ENCODE data around the gene REXO1. TPM values are rescaled to one million over a fixed set of nuclear protein-coding genes. Genes with fewer than 3 reads are reported as not detected.
A peak's percentile ranks its signal among the peaks of the same experiment; 100 is the strongest.
"Not testable (repeated sequence)": the region's sequence is repeated elsewhere in the genome, so short reads cannot be mapped to it uniquely, and the experiment has no call there.

Gene REXO1
- total RNA-seq, 1 donor from 2014 or later = 5.7 TPM

DNA sequence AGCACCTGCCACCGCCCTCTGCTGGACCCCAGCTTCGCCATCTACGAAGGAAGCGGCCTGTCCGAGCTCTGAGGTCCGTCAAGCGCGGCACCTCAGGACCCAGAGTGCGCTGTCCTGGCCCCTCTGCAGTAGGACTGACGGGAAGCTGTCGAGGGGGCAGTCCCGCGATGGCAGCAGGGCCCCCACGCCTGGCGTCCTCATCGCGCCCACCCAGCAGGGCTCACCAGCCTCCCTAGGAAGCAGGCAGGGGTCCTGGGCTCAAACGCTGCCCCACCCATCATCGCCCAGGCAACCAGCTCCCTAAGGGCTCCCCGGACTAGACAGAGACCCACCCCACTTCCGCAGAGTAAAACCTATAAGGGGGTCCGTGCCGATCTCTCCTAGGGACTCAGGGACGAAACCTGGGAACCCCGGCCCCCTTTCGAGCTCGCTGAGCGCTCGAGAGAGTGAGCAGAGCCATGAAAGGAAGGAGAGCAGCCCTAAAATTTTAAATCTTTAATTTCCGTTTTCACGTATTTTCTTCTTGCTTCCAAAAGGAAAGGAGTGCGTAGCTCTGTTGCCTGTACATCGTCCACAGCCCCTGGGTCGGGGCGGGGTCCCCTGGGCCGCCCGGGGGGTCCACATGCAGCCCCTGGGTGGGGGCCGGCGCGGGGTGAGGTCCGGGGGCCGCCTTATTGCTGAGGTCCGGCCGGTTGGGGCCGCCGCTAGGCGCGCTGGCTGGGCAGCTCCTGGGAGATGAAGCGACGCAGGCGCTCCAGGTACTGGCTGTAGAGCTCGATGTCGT, 28.4 kb upstream of the REXO1 start:
- H3K4me1 ChIP-seq (ENCODE audit: control insufficient read depth in 3 of 3, insufficient read depth in 3 of 3, low read length in 3 of 3) = peaks cover 36 to 42% (median 37%) of the 10 kb centered on the region in 3 donors
- H3K36me3 ChIP-seq (ENCODE audit: control insufficient read depth in 3 of 3, insufficient read depth in 3 of 3, low read length in 3 of 3); H3K9me3 ChIP-seq (ENCODE audit: control insufficient read depth in 3 of 3, low read length in 3 of 3); H3K27me3 ChIP-seq (ENCODE audit: control insufficient read depth in 3 of 3, insufficient read depth in 3 of 3, low read length in 3 of 3): not testable (repeated sequence)
- H3K27ac ChIP-seq (ENCODE audit: low read depth, low read length) = peak overlapping the region; percentile 81
- peak overlapping the region; percentile 84 to 95 (median 85) for H3K9ac ChIP-seq (ENCODE audit: low read depth in 1 of 3, low read length in 3 of 3)
- H3K4me3 ChIP-seq (ENCODE audit: low read length in 3 of 3) = peak overlapping the region; percentile 86 to 96 (median 94)

DNA sequence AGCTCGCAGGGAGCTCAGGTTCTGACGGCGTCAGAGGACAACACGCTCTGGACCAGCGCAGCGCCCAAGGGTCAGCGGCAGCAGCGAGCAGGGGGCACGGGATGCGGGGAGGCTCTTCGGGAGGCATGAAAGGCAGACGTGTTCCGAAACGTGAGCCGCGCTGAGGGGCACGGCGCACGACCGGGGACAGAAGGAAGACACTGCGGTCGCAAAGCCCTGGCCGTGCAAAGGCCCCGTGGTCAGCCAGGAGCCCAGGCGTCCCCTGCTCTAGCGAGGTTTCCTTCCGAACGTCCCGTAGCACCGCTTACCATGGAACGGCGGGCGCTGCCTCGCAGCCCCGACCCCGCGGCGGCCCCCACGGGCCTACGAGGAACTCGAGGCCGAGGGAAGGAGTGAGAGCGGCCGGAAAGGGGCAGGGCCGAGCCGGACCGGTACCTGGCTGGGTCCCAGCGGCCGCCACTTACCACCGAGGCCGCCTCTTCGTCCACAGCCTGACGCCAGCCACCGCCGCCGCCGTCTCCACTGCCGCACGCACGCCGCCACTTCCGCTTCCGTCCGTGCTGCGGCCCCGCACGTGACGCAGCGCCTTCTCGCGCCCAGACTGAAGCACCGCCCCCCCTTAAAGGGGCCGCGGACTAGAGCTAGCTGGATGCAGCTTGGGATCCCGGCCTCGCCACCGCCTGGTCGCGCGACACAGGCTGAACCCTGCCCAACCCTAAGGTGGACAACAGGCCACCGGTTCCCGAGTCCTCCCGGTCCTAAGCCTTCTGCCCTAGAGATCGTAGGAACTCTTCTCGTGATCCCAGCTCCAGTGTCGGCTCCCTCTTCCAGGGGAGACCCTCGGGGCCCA, 27.6 kb upstream of the REXO1 start:
- peaks cover 0 to 6% (median 4%) of the 10 kb centered on the region in 3 donors for H3K36me3 ChIP-seq (ENCODE audit: control insufficient read depth in 3 of 3, insufficient read depth in 3 of 3, low read length in 3 of 3)

DNA sequence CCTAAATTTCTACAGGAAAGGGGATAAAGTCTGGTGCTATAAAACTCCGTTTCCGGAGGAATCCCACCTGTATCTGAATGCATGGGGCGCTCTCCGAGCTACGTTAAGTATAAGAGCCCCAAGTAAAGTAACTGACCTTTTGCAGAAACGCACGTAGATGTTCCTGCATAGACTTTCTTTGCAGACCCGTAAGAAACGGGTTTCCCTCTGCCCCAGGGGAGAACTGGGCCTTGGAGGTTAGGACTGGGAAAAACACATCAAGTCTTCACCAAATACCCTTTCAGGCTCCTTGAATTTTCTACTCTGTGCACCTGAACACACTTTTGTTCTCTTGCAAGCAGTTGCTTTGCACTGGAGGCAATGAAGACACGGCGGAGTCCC, 27.0 kb upstream of the REXO1 start:
- H3K4me1 ChIP-seq (ENCODE audit: control insufficient read depth in 3 of 3, insufficient read depth in 3 of 3, low read length in 3 of 3) = peaks cover 34 to 35% (median 34%) of the 10 kb centered on the region in 3 donors

More for the DNA sequence above, 27.6 kb upstream of the REXO1 start:
- H3K4me3 ChIP-seq (ENCODE audit: low read length in 3 of 3) = peak overlapping the region; percentile 86 to 96 (median 94)
- H3K27me3 ChIP-seq (ENCODE audit: control insufficient read depth in 3 of 3, insufficient read depth in 3 of 3, low read length in 3 of 3) = no peaks in the 10 kb centered on the region
- H3K27ac ChIP-seq (ENCODE audit: low read depth, low read length) = peak overlapping the region; percentile 81
- peaks cover 36 to 40% (median 37%) of the 10 kb centered on the region in 3 donors for H3K4me1 ChIP-seq (ENCODE audit: control insufficient read depth in 3 of 3, insufficient read depth in 3 of 3, low read length in 3 of 3)
- H3K9ac ChIP-seq (ENCODE audit: low read depth in 1 of 3, low read length in 3 of 3) = peak overlapping the region; percentile 85 to 95 (median 91)
- no peaks in the 10 kb centered on the region for H3K9me3 ChIP-seq (ENCODE audit: control insufficient read depth in 3 of 3, low read length in 3 of 3)

DNA sequence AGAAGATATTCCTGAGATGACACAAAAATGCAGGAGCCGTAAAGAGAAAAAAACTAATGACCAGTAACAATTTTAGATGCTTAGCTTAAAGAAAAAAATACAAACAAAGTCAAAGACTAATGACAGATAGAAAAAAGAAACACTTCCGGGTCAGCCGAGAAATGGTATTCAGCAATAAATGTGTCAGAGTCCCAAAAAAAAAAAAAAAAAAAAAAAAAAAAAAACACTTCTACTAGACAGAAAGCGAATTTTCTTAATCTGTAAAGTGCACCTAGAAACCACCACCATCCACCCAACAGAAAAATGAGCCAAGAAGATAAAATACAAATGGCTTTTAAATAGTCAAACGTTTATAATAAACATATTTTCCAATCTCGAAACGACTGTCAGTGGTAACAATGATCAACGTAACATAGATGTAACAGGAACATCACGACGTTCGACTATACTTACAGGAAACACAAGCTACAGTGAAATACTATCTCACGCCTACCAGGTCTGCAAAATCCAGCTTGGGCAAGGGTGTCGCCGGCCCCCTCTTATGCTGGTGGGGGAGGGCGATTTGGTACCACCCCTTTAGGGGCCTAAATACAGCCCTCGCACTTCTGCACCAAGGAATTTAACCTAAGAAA, 26.4 kb upstream of the REXO1 start:
- Histone ChIP-seq H3K36me3 (ENCODE audit: control insufficient read depth in 3 of 3, insufficient read depth in 3 of 3, low read length in 3 of 3) (peaks cover 0 to 3% (median 0%) of the 10 kb centered on the region in 3 donors), H3K9me3 (ENCODE audit: control insufficient read depth in 3 of 3, low read length in 3 of 3) (no peaks in the 10 kb centered on the region), H3K27me3 (ENCODE audit: control insufficient read depth in 3 of 3, insufficient read depth in 3 of 3, low read length in 3 of 3) (no peaks in the 10 kb centered on the region), H3K4me1 (ENCODE audit: control insufficient read depth in 3 of 3, insufficient read depth in 3 of 3, low read length in 3 of 3) (peaks cover 33 to 34% (median 33%) of the 10 kb centered on the region in 3 donors), H3K9ac (ENCODE audit: low read depth in 1 of 3, low read length in 3 of 3) (peak overlapping the region; percentile 85 to 95 (median 91)), H3K27ac (ENCODE audit: low read depth, low read length) (peak overlapping the region; percentile 75), H3K4me3 (ENCODE audit: low read length in 3 of 3) (peak overlapping the region; percentile 86 to 96 (median 94))

More for the DNA sequence above, 27.0 kb upstream of the REXO1 start:
- not testable (repeated sequence) for H3K9me3 ChIP-seq (ENCODE audit: control insufficient read depth in 3 of 3, low read length in 3 of 3); H3K27me3 ChIP-seq (ENCODE audit: control insufficient read depth in 3 of 3, insufficient read depth in 3 of 3, low read length in 3 of 3); H3K36me3 ChIP-seq (ENCODE audit: control insufficient read depth in 3 of 3, insufficient read depth in 3 of 3, low read length in 3 of 3)
- peak overlapping the region; percentile 81 for H3K27ac ChIP-seq (ENCODE audit: low read depth, low read length)
- peak overlapping the region; percentile 86 to 96 (median 94) for H3K4me3 ChIP-seq (ENCODE audit: low read length in 3 of 3)
- peak overlapping the region; percentile 85 to 95 (median 91) for H3K9ac ChIP-seq (ENCODE audit: low read depth in 1 of 3, low read length in 3 of 3)

DNA sequence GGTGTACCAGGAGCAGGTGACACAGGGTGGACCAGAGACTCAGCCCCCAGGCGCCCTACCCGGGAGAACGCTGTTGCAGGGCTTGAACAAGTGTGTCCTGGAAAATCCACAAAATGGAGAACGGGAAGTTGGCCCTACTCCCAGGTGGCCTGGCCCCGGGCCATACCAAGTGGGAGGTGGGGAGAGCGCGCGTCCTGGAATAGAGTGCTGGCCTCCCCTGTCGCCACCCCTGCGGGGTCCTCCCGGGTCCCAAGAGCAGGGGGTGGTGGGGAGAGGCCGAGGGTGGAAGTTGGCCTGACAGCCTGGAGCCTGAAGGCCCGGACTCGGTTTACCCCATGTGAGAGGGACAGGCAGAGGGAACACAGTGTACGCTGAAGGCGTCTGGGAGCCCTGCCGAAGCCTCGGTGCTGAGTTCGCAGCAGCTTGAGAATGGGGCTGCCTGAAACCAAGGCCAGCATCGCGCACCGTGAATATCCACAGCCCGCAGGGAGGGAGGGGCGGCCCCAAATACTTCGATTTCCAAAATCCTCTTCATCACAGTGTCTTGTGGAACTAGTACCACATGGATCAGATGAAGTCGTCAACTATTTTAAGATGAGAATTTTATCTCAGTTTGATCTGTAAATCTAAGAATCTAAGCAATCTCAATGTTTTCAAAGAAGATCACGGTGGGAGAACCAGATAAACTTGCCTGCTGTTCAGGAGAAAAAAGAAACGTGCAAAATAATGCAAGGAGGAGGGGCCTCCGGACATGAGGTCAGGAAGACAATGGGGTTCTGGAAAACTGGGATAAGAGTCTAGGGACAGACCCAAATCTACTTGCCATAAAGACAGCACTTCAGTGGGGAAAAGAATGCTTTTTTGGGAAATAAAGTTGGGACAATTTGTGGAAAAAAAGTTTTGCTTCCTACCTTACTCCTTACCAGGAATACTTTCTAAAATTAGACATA, 25.5 kb upstream of the REXO1 start:
- H3K4me3 ChIP-seq (ENCODE audit: low read length in 3 of 3) = peak overlapping the region; percentile 27 to 54 (median 43)
- no peaks in the 10 kb centered on the region for H3K27me3 ChIP-seq (ENCODE audit: control insufficient read depth in 3 of 3, insufficient read depth in 3 of 3, low read length in 3 of 3)
- H3K36me3 ChIP-seq (ENCODE audit: control insufficient read depth in 3 of 3, insufficient read depth in 3 of 3, low read length in 3 of 3) = peaks cover 0 to 3% (median 0%) of the 10 kb centered on the region in 3 donors
- peaks cover 33 to 34% (median 33%) of the 10 kb centered on the region in 3 donors for H3K4me1 ChIP-seq (ENCODE audit: control insufficient read depth in 3 of 3, insufficient read depth in 3 of 3, low read length in 3 of 3)
- H3K27ac ChIP-seq (ENCODE audit: low read depth, low read length) = peak overlapping the region; percentile 75
- H3K9me3 ChIP-seq (ENCODE audit: control insufficient read depth in 3 of 3, low read length in 3 of 3) = no peaks in the 10 kb centered on the region
- peak overlapping the region; percentile 33 to 67 (median 61) for H3K9ac ChIP-seq (ENCODE audit: low read depth in 1 of 3, low read length in 3 of 3)

DNA sequence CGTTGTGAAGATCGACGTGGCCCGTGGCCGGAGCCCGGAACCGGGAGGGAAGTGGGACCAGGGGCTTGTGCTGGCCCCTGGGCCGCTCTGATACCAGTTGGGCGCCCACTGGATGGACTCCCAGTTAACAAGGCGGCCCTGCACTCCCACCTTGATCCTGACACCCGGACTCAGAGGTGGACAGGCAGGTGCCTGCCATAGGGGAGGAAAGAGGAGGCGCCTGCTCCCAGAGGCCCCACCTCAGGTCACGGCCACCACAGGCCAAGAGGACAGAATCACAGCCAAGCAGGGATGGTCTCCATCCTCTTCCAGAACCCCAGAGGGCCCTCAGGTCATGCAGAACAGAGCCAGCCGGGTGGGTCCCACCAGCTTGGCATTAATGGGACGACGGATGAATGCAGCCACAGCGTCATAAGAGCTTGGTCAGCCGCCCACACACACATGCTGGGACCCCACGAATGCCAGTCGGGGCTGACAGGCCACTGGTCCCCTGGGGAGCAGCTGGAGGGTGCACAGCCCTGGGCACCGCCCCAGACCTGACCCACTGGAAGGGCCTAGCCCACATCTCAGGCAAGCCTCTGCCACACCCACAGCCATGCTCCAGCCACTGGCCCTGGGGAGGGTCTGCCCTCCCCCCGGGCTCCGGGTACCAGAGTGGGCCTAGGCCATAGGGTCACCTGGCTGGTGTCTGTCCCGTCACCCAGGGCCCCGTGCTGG, 24.7 kb upstream of the REXO1 start:
- no peaks in the 10 kb centered on the region for H3K9me3 ChIP-seq (ENCODE audit: control insufficient read depth in 3 of 3, low read length in 3 of 3)
- peak overlapping the region; percentile 33 to 67 (median 61) for H3K9ac ChIP-seq (ENCODE audit: low read depth in 1 of 3, low read length in 3 of 3)
- H3K4me3 ChIP-seq (ENCODE audit: low read length in 3 of 3) = peak overlapping the region; percentile 27 to 54 (median 43)
- H3K27ac ChIP-seq (ENCODE audit: low read depth, low read length) = peak overlapping the region; percentile 75
- peaks cover 0 to 3% (median 0%) of the 10 kb centered on the region in 3 donors for H3K36me3 ChIP-seq (ENCODE audit: control insufficient read depth in 3 of 3, insufficient read depth in 3 of 3, low read length in 3 of 3)
- no peaks in the 10 kb centered on the region for H3K27me3 ChIP-seq (ENCODE audit: control insufficient read depth in 3 of 3, insufficient read depth in 3 of 3, low read length in 3 of 3)
- H3K4me1 ChIP-seq (ENCODE audit: control insufficient read depth in 3 of 3, insufficient read depth in 3 of 3, low read length in 3 of 3) = peaks cover 33 to 34% (median 33%) of the 10 kb centered on the region in 3 donors

DNA sequence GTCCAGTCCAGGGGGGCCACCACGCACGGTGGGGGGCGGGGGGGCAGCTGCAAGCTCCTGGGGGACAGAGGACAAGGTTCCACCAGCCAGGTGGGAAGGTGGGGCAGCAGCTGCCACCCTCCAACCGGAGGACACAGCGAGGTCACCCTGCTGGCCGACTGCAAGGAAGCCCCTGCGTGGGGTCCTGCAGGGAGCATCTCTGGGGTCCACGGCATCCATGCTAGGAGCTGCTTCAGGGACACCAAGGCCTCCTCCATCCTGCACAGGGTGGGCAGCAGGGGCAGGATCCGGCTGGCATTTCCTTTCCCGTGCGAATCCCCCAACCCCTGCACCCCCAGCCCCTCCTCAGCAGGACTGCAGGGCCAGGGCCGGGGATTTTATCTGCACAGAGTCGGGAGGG, 23.3 kb upstream of the REXO1 start:
- peaks cover 31 to 34% (median 32%) of the 10 kb centered on the region in 3 donors for H3K4me1 ChIP-seq (ENCODE audit: control insufficient read depth in 3 of 3, insufficient read depth in 3 of 3, low read length in 3 of 3)
- H3K27ac ChIP-seq (ENCODE audit: low read depth, low read length) = no peak overlapping the region
- no peak overlapping the region for H3K4me3 ChIP-seq (ENCODE audit: low read length in 3 of 3)
- H3K27me3 ChIP-seq (ENCODE audit: control insufficient read depth in 3 of 3, insufficient read depth in 3 of 3, low read length in 3 of 3) = no peaks in the 10 kb centered on the region
- H3K36me3 ChIP-seq (ENCODE audit: control insufficient read depth in 3 of 3, insufficient read depth in 3 of 3, low read length in 3 of 3) = peaks cover 0 to 3% (median 0%) of the 10 kb centered on the region in 3 donors
- no peaks in the 10 kb centered on the region for H3K9me3 ChIP-seq (ENCODE audit: control insufficient read depth in 3 of 3, low read length in 3 of 3)
- H3K9ac ChIP-seq (ENCODE audit: low read depth in 1 of 3, low read length in 3 of 3) = no peak overlapping the region

DNA sequence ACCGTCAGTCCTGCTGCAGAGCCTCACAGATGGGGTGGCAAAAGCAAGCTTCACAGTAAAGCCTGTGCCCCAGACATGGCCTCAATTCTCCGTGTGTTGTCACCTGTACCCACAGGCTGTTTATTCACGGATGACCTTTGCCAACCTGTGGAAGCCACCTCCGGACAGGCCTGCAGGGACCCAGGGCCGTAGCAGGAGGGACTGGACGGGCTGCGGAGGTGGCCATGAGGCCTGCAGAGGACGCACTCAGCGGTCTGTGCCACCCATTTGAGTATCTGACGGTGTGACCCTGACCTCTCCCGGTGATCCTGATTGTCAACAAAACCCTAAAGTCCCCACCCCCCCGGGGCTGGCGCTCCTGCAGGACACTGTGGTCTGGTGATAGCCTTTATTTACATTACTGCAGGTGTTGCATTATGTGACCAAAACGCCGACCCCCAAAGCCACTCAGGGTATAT, 22.9 kb upstream of the REXO1 start:
- H3K36me3 ChIP-seq (ENCODE audit: control insufficient read depth in 3 of 3, insufficient read depth in 3 of 3, low read length in 3 of 3) = peaks cover 0 to 3% (median 0%) of the 10 kb centered on the region in 3 donors
- peak overlapping the region in 1 of 3 donors; percentile 25 for H3K9ac ChIP-seq (ENCODE audit: low read depth in 1 of 3, low read length in 3 of 3)
- H3K4me3 ChIP-seq (ENCODE audit: low read length in 3 of 3) = no peak overlapping the region
- H3K27me3 ChIP-seq (ENCODE audit: control insufficient read depth in 3 of 3, insufficient read depth in 3 of 3, low read length in 3 of 3) = no peaks in the 10 kb centered on the region
- no peaks in the 10 kb centered on the region for H3K9me3 ChIP-seq (ENCODE audit: control insufficient read depth in 3 of 3, low read length in 3 of 3)
- H3K27ac ChIP-seq (ENCODE audit: low read depth, low read length) = no peak overlapping the region
- peaks cover 27 to 29% (median 27%) of the 10 kb centered on the region in 3 donors for H3K4me1 ChIP-seq (ENCODE audit: control insufficient read depth in 3 of 3, insufficient read depth in 3 of 3, low read length in 3 of 3)
